HFFc6 (cell line): Measurements from ENCODE around the gene STK40. TPM values are rescaled to one million over a fixed set of nuclear protein-coding genes. Genes with fewer than 3 reads are reported as not detected.

ENCODE experiments used
- DNase-seq: peaks from one replicate; pipeline ENCODE4 v3.0.0-alpha.2; 2018
- H3K27ac Mint-ChIP-seq: 2 replicates; pipeline ENCODE4 v1.8.0; 2020; ENCODE audit warnings: mild to moderate bottlenecking, mixed read lengths
- H3K27me3 Mint-ChIP-seq: 2 replicates; pipeline ENCODE4 v1.8.0; 2021; ENCODE audit warnings: mild to moderate bottlenecking, moderate library complexity, mixed read lengths; ENCODE audit not compliant: insufficient read depth
- H3K36me3 Mint-ChIP-seq: 2 replicates; pipeline ENCODE4 v1.8.0; 2021; ENCODE audit warnings: low read depth, mixed read lengths
- H3K4me1 Mint-ChIP-seq: 2 replicates; pipeline ENCODE4 v1.8.0; 2020; ENCODE audit warnings: low read depth, mixed read lengths
- H3K4me3 Mint-ChIP-seq: 2 replicates; pipeline ENCODE4 v1.8.0; 2020; ENCODE audit warnings: mild to moderate bottlenecking, moderate library complexity, mixed read lengths
- H3K9me3 Mint-ChIP-seq: 2 replicates; pipeline ENCODE4 v1.8.0; 2020; ENCODE audit warnings: mild to moderate bottlenecking, mixed read lengths
- total RNA-seq, 6 experiments: library from RNA; stranded (reverse); fragmentation: NEBNext Ultra II Directional; extraction: Animal tissue kit (Norgen Biotek cat#: 25700); gene quantifications; 2 replicates in 1 of 6; 3 replicates in 5 of 6; pipeline ENCODE4 v1.2.3, GENCODE V29; 2021
- TF ChIP-seq, protein P1 (sequence below): fragments of 200-600 bp; sonication (generic); IDR thresholded peaks from 2 replicates; pipeline ENCODE4 v1.5.0; 2021; ENCODE audit warnings: antibody characterized with exemption, mild to moderate bottlenecking

Gene STK40
- total RNA-seq, 6 experiments from 2014 or later, result 24.1 to 26.5 (median 25.1) TPM

DNA sequence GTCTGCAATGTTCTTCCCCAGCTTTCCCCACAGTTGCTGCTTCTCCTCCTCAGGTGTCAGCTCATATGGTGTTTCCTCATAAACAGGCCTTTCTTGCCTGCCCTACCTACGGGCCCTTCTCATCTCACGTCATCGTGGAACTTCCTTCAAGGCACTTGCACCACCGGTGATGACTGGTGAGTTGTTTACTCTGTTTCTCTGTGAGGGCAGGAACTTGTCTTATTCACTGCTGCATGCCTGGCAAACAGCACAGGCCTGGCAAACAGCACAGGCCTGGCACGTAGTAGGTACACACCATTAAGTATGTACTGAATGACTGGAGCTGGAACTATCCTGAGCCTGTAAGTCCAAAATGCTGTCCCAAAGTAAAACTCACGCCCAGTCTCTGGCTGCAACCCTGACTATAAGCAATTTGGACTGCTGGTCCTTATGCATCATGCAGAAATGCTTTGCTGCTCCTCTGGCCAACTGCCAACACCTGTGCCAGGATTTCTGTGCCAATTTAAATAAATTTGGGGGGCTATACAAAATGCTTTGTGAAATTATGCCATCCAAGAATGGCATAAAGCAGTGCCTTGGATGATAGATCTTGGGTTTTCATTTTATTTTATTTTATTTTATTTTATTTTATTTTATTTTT is 25.7 kb downstream of the STK40 start:
- no peak overlapping the region for H3K4me3 Mint-ChIP-seq
- H3K36me3 Mint-ChIP-seq, result peaks cover 35% of the 10 kb centered on the region
- TF ChIP-seq, protein P1, sequence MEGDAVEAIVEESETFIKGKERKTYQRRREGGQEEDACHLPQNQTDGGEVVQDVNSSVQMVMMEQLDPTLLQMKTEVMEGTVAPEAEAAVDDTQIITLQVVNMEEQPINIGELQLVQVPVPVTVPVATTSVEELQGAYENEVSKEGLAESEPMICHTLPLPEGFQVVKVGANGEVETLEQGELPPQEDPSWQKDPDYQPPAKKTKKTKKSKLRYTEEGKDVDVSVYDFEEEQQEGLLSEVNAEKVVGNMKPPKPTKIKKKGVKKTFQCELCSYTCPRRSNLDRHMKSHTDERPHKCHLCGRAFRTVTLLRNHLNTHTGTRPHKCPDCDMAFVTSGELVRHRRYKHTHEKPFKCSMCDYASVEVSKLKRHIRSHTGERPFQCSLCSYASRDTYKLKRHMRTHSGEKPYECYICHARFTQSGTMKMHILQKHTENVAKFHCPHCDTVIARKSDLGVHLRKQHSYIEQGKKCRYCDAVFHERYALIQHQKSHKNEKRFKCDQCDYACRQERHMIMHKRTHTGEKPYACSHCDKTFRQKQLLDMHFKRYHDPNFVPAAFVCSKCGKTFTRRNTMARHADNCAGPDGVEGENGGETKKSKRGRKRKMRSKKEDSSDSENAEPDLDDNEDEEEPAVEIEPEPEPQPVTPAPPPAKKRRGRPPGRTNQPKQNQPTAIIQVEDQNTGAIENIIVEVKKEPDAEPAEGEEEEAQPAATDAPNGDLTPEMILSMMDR, result no peak
- peak overlapping the region; percentile 13 for H3K27ac Mint-ChIP-seq
- H3K27me3 Mint-ChIP-seq, result no peaks in the 10 kb centered on the region
- no peaks in the 10 kb centered on the region for H3K9me3 Mint-ChIP-seq
- no peak for DNase-seq
- H3K4me1 Mint-ChIP-seq, result peaks cover 30% of the 10 kb centered on the region

- Mint-ChIP-seq H3K9me3 (no peaks in the 10 kb centered on the region), H3K27me3 (no peaks in the 10 kb centered on the region), H3K4me3 (no peak overlapping the region), H3K4me1 (peaks cover 32% of the 10 kb centered on the region), H3K36me3 (peaks cover 39% of the 10 kb centered on the region), H3K27ac (no peak overlapping the region)
- DNase-seq, result no peak
- TF ChIP-seq, protein P1, result no peak
Observed at GRCh38 chr1:36359383-36359782, 26.3 kb downstream of the STK40 start.

DNA sequence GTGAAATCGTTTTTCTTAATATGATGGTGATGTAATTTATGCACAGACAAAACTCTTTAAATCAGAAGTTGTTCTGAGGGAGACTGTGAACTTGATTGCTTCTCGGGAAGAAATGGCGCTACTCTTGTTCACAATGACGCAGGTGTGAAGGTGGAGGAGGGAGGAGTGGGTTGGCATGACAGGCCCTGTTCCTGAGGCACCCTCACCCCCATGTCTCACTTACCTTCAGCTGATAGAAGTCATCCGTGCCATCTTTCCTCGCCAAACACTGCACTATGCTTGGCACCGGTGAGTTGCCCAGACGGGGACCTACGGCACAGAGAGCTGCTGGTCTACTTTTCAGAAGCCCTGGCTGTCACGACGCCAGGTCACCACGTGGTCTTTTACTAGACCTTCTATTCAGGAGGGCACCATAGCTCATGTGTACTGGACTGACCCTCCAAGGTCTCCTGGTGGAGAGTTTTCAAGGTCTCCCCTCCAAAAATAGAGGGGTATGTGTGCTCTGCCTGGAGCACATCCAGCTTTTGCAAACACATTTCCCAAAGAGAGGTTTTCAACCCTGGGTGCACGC is 27.1 kb downstream of the STK40 start:
- Mint-ChIP-seq H3K4me3 (no peak overlapping the region), H3K4me1 (peaks cover 40% of the 10 kb centered on the region), H3K27me3 (no peaks in the 10 kb centered on the region), H3K27ac (no peak overlapping the region), H3K36me3 (peaks cover 44% of the 10 kb centered on the region), H3K9me3 (no peaks in the 10 kb centered on the region)
- no peak for DNase-seq
- TF ChIP-seq, protein P1, result no peak

GRCh38 chr1:36355811-36356210 is 29.9 kb downstream of the STK40 start:
- Mint-ChIP-seq H3K4me3 (no peak overlapping the region), H3K27me3 (peaks cover 4% of the 10 kb centered on the region; the same call in 1 of the 2 replicates), H3K36me3 (peaks cover 44% of the 10 kb centered on the region), H3K27ac (no peak overlapping the region), H3K4me1 (peaks cover 63% of the 10 kb centered on the region), H3K9me3 (no peaks in the 10 kb centered on the region)
- TF ChIP-seq, protein P1, result peak; percentile 18; the same call in 1 of the 2 replicates
- DNase-seq, result no peak

DNA sequence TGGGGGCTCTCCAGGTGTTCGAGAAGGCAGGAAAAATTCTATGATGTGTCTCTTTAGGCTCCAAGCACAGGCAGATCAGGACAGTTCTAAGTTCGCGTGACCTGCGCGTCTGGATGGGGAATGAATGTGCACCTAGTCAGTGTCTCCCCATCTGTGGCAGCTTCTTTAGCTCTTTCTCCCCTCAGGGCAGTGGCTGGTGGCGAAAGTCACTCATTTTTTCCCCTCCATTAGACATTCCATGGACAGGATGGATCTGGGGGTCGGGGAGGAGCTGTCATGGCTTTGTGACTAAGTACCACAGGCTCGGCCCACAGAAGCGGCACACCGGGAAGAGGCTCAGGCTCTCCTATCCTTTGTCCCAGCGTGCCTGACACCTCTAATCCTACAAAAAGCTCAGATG is 31.2 kb downstream of the STK40 start:
- H3K27me3 Mint-ChIP-seq, result peaks cover 4% of the 10 kb centered on the region; the same call in 1 of the 2 replicates
- H3K36me3 Mint-ChIP-seq, result peaks cover 34% of the 10 kb centered on the region
- H3K4me1 Mint-ChIP-seq, result peaks cover 60% of the 10 kb centered on the region
- no peaks in the 10 kb centered on the region for H3K9me3 Mint-ChIP-seq
- no peak for DNase-seq
- H3K4me3 Mint-ChIP-seq, result no peak overlapping the region
- TF ChIP-seq, protein P1, result no peak
- H3K27ac Mint-ChIP-seq, result peak overlapping the region; percentile 52
